HG02970 (cell line): ENCODE results near the gene SLC39A11.
"Not testable (repeated sequence)": the region's sequence is repeated elsewhere in the genome, so short reads cannot be mapped to it uniquely, and the experiment has no call there.

ENCODE experiments used
- ATAC-seq: cut with Tn5 transposase; IDR thresholded peaks from one replicate; pipeline ENCODE4 v1.9.1; 2021; ENCODE audit warnings: mild to moderate bottlenecking, moderate library complexity, moderate number of reproducible peaks; ENCODE audit not compliant: unreplicated experiment, low FRiP score

SLC39A11 gene

GRCh38 chr17:73111386-73111785 is 18.9 kb upstream of the SLC39A11 start:
- ATAC-seq: no peak

- no peak for ATAC-seq
These were observed 14.7 kb upstream of the SLC39A11 start for GRCh38 chr17:73107191-73107590.

GRCh38 chr17:73105431-73105830 is 12.9 kb upstream of the SLC39A11 start:
- ATAC-seq: no peak

- ATAC-seq: no peak
These were observed 12.0 kb upstream of the SLC39A11 start for GRCh38 chr17:73104450-73104849.

GRCh38 chr17:73103641-73104335 is 11.3 kb upstream of the SLC39A11 start:
- no peak for ATAC-seq

GRCh38 chr17:73101031-73101430 is 8.5 kb upstream of the SLC39A11 start:
- ATAC-seq: no peak

- ATAC-seq: no peak
These were observed 7.9 kb upstream of the SLC39A11 start for GRCh38 chr17:73100363-73100762.

- ATAC-seq: no peak
These were observed 7.0 kb upstream of the SLC39A11 start for GRCh38 chr17:73099511-73099910.

GRCh38 chr17:73098919-73099318 is 6.4 kb upstream of the SLC39A11 start:
- ATAC-seq: no peak

GRCh38 chr17:73097973-73098765 is 5.7 kb upstream of the SLC39A11 start:
- not testable (repeated sequence) for ATAC-seq

- ATAC-seq: no peak
These were observed 4.4 kb upstream of the SLC39A11 start for GRCh38 chr17:73096866-73097265.

- no peak for ATAC-seq
These were observed 3.7 kb upstream of the SLC39A11 start for GRCh38 chr17:73096211-73096610.

GRCh38 chr17:73093286-73093685 is 798 bp upstream of the SLC39A11 start:
- ATAC-seq: no peak

GRCh38 chr17:73091770-73092522 is 542 bp downstream of the SLC39A11 start:
- ATAC-seq: no peak

- no peak for ATAC-seq
These were observed 1.1 kb downstream of the SLC39A11 start for GRCh38 chr17:73091410-73091769.

GRCh38 chr17:73090396-73091202 is 1.9 kb downstream of the SLC39A11 start:
- ATAC-seq: no peak

GRCh38 chr17:73089322-73090317 is 2.9 kb downstream of the SLC39A11 start:
- no peak for ATAC-seq

- ATAC-seq: no peak
These were observed 3.9 kb downstream of the SLC39A11 start for GRCh38 chr17:73088561-73088960.

- no peak for ATAC-seq
These were observed 9.1 kb downstream of the SLC39A11 start for GRCh38 chr17:73083432-73083831.
